HG02798 (cell line): Measurements from ENCODE around the gene IL1A.

Source experiments
- ATAC-seq: cut with Tn5 transposase; IDR thresholded peaks from one replicate; pipeline ENCODE4 v1.9.1; 2021; ENCODE audit warnings: mild to moderate bottlenecking; ENCODE audit not compliant: unreplicated experiment, poor library complexity

The IL1A gene

DNA sequence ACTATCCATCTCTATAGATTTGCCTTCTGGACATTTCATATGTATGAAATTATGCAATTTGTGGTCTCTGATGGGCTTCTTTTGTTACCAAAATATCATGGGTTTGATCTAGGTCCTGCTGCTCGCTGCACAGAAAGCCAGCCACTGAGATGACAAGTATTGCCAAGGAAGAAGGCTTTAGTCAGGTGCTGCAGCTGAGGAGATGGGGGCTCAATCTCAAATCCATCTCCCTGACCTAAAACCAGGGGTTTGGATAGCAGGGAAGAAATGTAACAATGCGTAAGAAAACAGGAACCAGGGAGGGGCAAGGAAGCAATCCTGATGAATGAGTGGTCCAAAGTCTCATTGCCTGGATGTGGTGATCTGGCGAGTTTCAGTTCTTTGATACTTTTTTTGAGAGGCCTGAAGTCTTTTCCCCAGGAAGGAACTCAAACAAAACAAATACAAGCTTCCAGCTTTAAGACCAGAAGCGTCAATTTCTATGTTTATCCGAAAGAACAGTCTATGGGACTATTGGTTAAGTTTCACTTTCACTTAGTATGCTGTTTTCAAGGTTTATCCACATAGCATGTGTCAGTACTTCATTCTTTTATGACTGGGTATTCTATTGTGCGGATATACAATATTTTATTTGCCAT is 16.5 kb downstream of the IL1A start:
- ATAC-seq = no peak

GRCh38 chr2:112765251-112765650 is 19.0 kb downstream of the IL1A start:
- ATAC-seq = no peak

- peak; percentile 99 for ATAC-seq
Measured at GRCh38 chr2:112764071-112765044, 19.9 kb downstream of the IL1A start, which contains the start of gene CKAP2L. Gene CKAP2L (minus strand): TSS chr2:112764609. CDS start chr2:112764598, 11 bp downstream.

DNA sequence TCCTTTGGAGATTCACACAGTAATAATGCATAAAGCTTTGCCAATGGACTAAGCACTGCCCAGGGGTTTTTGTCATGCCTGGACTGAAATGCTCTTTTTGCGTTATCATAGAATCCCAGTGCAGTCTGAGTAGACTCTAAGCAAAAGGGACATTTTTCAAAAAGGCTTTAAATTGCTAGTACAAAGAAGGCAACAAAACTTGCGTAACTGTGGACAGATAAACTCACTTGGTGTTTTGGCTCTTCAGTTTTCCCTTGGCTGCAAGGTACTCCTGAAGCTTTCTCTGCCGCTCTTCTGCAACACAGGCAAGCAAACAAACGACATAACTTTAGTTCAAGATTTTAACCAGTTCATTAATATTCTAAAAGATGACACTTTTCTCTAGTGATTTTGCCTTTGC is 22.0 kb downstream of the IL1A start:
- no peak for ATAC-seq

DNA sequence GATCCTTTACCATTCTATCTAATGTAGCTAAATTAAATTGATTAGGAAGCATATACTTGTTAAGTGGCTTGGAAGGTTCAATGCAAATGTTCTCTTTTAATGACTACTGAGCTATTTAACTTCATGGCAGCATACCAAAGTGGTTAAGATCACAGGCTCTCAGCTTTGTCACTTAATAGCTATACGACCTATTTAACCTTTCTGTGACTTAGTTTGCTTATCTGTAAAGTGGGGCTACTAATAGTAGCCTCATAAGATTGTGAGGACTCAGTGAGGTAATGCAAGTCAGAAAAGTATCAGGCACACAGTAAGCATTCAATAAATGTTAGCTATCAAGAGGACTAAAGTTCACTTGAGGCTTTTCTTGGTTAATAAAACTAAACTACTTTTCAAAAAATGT is 24.1 kb downstream of the IL1A start:
- no peak for ATAC-seq

- ATAC-seq = no peak
Measured at GRCh38 chr2:112758711-112759110, 25.6 kb downstream of the IL1A start.

DNA sequence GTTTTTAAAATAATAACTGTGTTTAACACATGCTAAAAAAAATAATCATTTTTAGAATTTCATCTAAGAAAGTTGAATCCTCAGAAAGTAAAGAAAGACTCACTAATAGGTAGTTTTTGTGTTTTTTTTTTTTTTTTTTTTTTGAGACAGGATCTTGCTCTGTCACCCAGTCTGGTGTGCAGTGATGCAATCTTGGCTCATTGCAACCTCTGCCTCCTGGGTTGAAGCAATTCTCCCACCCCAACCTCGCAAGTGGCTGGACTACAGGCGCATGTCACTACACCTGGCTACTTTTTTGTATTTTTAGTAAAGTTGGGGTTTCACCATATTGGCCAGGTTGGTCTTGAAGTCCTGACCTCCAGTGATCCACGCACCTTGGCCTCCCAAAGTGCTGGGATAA is 27.0 kb downstream of the IL1A start:
- ATAC-seq = no peak

GRCh38 chr2:112756207-112756606 is 28.1 kb downstream of the IL1A start:
- no peak for ATAC-seq

GRCh38 chr2:112755444-112755843 is 28.8 kb downstream of the IL1A start:
- no peak for ATAC-seq

GRCh38 chr2:112754564-112754963 is 29.7 kb downstream of the IL1A start:
- ATAC-seq = no peak

- no peak for ATAC-seq
Measured at GRCh38 chr2:112752667-112753066, 31.6 kb downstream of the IL1A start.

- ATAC-seq = no peak
Measured at GRCh38 chr2:112751451-112752197, 32.7 kb downstream of the IL1A start.

DNA sequence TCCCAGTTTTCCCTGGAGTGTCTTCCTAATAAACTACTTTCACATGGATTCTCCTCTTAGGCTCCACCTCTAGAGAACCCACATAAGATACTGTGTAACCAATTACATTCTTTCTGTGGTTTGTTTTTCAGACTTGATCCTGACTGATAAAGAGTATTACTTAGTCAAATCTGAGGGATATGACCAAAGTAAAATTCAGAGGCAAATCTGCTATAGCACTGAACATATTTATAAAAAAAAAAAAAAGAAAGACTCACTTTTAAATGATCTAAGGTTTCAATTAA is 33.8 kb downstream of the IL1A start:
- ATAC-seq = no peak

DNA sequence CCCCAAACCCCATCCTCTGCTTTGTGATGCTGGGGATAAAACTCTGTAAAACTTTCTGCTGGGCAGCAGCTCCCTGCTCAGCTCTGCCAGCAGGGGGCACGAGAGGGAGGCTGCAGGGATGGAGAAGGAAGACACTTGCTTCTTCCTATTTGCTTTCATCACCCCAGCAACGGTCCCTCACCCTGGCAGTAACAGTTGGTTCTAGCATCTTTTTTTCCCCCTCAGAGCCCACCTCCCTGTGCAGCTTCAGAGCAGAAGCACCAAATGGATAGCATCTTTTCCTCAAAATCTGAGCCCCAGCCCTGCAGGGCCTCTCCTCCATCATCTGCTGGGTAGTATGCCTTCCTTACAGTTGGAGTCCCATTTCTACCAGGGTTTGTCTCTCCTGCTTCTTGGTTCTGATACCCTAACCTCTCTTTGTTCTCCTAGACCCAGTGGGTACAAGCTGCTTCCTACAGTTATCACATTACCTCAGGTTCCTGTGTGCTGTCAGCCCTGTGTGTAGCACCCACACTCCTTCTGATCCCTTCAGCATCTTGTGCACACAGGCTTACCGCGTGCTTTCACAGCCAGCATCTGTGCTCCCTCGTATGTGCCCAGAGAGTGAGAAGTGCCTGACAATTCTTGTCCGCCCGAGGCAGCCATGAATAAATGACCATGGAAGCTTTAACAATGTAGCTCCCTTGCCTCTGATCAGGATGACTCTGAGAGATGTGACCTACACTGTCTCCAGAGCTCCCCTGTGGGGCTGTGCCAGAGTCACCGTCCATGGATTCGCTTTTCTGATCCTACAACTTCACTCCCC is 34.3 kb downstream of the IL1A start:
- ATAC-seq = peak; percentile 83

- no peak for ATAC-seq
Measured at GRCh38 chr2:112740527-112740926, 43.8 kb downstream of the IL1A start.

DNA sequence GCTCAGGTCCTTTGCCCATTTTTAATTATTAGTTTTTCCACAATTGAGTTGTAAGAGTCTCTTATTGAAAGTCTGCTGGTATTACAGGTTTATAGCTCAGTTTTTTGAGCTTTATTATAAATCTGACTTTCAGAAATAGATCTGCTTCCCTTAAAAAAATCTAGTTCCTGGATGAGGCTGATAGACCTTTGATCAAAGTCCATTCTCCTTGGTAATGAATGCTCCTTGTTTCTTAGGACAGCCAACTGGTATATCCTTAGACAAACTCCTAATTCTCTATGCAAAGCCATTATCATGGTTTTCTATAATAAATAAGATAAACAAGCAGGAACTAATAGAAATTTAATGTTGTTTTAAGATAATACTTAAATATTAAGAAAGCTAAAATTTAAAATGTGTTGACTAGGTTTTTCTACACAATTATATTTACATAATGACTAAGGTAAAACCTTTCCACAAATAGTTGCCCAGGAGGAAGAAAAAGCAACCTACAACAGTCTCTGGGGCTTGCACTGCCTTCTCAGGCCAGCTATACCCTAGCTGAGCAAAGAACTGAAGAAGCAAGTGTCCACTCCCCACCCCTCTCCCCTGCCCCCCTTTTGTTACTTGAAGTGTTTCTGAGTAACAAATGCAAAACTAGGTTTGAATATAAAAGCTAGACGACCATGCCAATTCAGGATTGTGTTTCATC is 46.6 kb downstream of the IL1A start:
- no peak for ATAC-seq

GRCh38 chr2:112733871-112734270 is 50.4 kb downstream of the IL1A start:
- ATAC-seq = no peak

GRCh38 chr2:112733456-112733855 is 50.8 kb downstream of the IL1A start:
- ATAC-seq = no peak

- no peak for ATAC-seq
Measured at GRCh38 chr2:112731479-112731878, 52.8 kb downstream of the IL1A start.

- no peak for ATAC-seq
Measured at GRCh38 chr2:112730791-112731190, 53.5 kb downstream of the IL1A start.
